ENCODE measurements around the gene STK11IP. TPM values are rescaled to one million over a fixed set of nuclear protein-coding genes. Genes with fewer than 3 reads are reported as not detected.

Gene STK11IP
- total and polyA plus RNA-seq, 7 donors = 5.5 to 13.3 (median 9.0) TPM

- 93 to 95% (median 93%) methylated on average over 11 of the region's 11 CpGs for WGBS, 3 donors
- intact Hi-C loops (cut with DNase I) = no loop called here
- Histone ChIP-seq H3K27ac (no peak overlapping the region), H3K27me3 (ENCODE audit: insufficient read depth in 3 of 3, low read length in 2 of 3) (no peaks in the 10 kb centered on the region), H3K9me3 (no peaks in the 10 kb centered on the region), H3K4me3 (no peak overlapping the region), H3K36me3 (ENCODE audit: insufficient read depth in 1 of 2, low read depth in 1 of 2) (peaks cover 5 to 47% of the 10 kb centered on the region in 2 donors), H3K4me1 (no peaks in the 10 kb centered on the region)
- no peak for DNase-seq
- no peak for ATAC-seq
- TF ChIP-seq CTCF (IDR thresholded peaks at IDR 0.05) = no peak
Observed at GRCh38 chr2:219614076-219614860, 16.6 kb downstream of the STK11IP start.

- DNase-seq (no peak), ATAC-seq (no peak)
- H3K27me3 ChIP-seq (ENCODE audit: insufficient read depth in 3 of 3, low read length in 2 of 3) = no peaks in the 10 kb centered on the region
- H3K27ac ChIP-seq = no peak overlapping the region
- H3K36me3 ChIP-seq (ENCODE audit: insufficient read depth in 1 of 2, low read depth in 1 of 2) = peaks cover 5 to 39% of the 10 kb centered on the region in 2 donors
- no peaks in the 10 kb centered on the region for H3K4me1 ChIP-seq
- no peak for TF ChIP-seq CTCF (IDR thresholded peaks at IDR 0.05)
- intact Hi-C loops (cut with DNase I) = no loop called here
- H3K9me3 ChIP-seq = no peaks in the 10 kb centered on the region
- H3K4me3 ChIP-seq = no peak overlapping the region
- 92 to 94% (median 94%) methylated on average over 11 of the region's 11 CpGs for WGBS, 3 donors
Observed at GRCh38 chr2:219615036-219615435, 17.4 kb downstream of the STK11IP start.

GRCh38 chr2:219615894-219616293 lies 18.2 kb downstream of the STK11IP start:
- TF ChIP-seq CTCF (IDR thresholded peaks at IDR 0.05) = no peak
- H3K4me3 ChIP-seq = no peak overlapping the region
- ATAC-seq = no peak
- H3K9me3 ChIP-seq = no peaks in the 10 kb centered on the region
- no peaks in the 10 kb centered on the region for H3K4me1 ChIP-seq
- H3K27ac ChIP-seq = no peak overlapping the region
- intact Hi-C loops (cut with DNase I) = no loop called here
- WGBS, 3 donors = 64 to 87% (median 73%) methylated on average over 11 to 12 of the region's 12 CpGs
- no peaks in the 10 kb centered on the region for H3K27me3 ChIP-seq (ENCODE audit: insufficient read depth in 3 of 3, low read length in 2 of 3)
- DNase-seq = no peak
- H3K36me3 ChIP-seq (ENCODE audit: insufficient read depth in 1 of 2, low read depth in 1 of 2) = peaks cover 5 to 37% of the 10 kb centered on the region in 2 donors

GRCh38 chr2:219616550-219616949 lies 18.9 kb downstream of the STK11IP start:
- 43 to 66% (median 49%) methylated on average over 4 of the region's 4 CpGs for WGBS, 3 donors
- intact Hi-C loops (cut with DNase I) = no loop called here
- ATAC-seq (peak in 2 of 4 donors; percentile 11 to 24), DNase-seq (no peak)
- no peak overlapping the region for H3K4me3 ChIP-seq
- no peaks in the 10 kb centered on the region for H3K27me3 ChIP-seq (ENCODE audit: insufficient read depth in 3 of 3, low read length in 2 of 3)
- no peaks in the 10 kb centered on the region for H3K4me1 ChIP-seq
- H3K27ac ChIP-seq = no peak overlapping the region
- no peaks in the 10 kb centered on the region for H3K9me3 ChIP-seq
- TF ChIP-seq CTCF (IDR thresholded peaks at IDR 0.05) = no peak
- H3K36me3 ChIP-seq (ENCODE audit: insufficient read depth in 1 of 2, low read depth in 1 of 2) = peaks cover 5 to 35% of the 10 kb centered on the region in 2 donors

GRCh38 chr2:219618733-219619122 lies 21.1 kb downstream of the STK11IP start:
- 75 to 87% (median 86%) methylated on average over 3 of the region's 3 CpGs for WGBS, 3 donors
- Histone ChIP-seq H3K36me3 (ENCODE audit: insufficient read depth in 1 of 2, low read depth in 1 of 2) (peaks cover 0 to 23% of the 10 kb centered on the region in 2 donors), H3K9me3 (no peaks in the 10 kb centered on the region), H3K4me1 (no peaks in the 10 kb centered on the region), H3K27me3 (ENCODE audit: insufficient read depth in 3 of 3, low read length in 2 of 3) (no peaks in the 10 kb centered on the region), H3K27ac (no peak overlapping the region), H3K4me3 (no peak overlapping the region)
- no peak for TF ChIP-seq CTCF (IDR thresholded peaks at IDR 0.05)
- ATAC-seq (no peak), DNase-seq (no peak)
- intact Hi-C loops (cut with DNase I) = no loop called here

Measured in psoas muscle (tissue), 8 donors.